OCI-LY3 (cell line): ENCODE data around the gene NPFFR1.

Experiments used
- H2AFZ ChIP-seq: fragments of 200-600, 300-600 bp; shearing (Covaris generic); 2 replicates; pipeline ENCODE4 v1.6.0; 2014; ENCODE audit warnings: antibody characterized with exemption, low read depth, low read length
- H3K27ac ChIP-seq: fragments of 200-600, 300-600 bp; sonication (generic); 2 replicates; pipeline ENCODE4 v1.5.1; 2014; ENCODE audit warnings: mild to moderate bottlenecking, low read length, moderate library complexity, mixed read lengths
- H3K27me3 ChIP-seq: fragments of 200-600, 300-600 bp; sonication (generic); 2 replicates; pipeline ENCODE4 v1.6.1; 2014; ENCODE audit warnings: low read depth, low read length, mixed read lengths
- H3K36me3 ChIP-seq: fragments of 200-600, 300-600 bp; sonication (generic); replicated peaks from 2 replicates; pipeline ENCODE3; 2014; ENCODE audit warnings: low read depth, low read length, mixed read lengths
- H3K4me1 ChIP-seq: fragments of 300-600, 200-600 bp; sonication (generic); 2 replicates; pipeline ENCODE4 v1.6.1; 2014; ENCODE audit warnings: low read length, mixed read lengths
- H3K4me2 ChIP-seq: fragments of 200-600, 300-600 bp; sonication (generic); 2 replicates; pipeline ENCODE4 v1.6.1; 2014; ENCODE audit warnings: low read length, mixed read lengths
- H3K4me3 ChIP-seq: fragments of 300-600, 200-600 bp; sonication (generic); 2 replicates; pipeline ENCODE4 v1.5.1; 2014; ENCODE audit warnings: antibody characterized with exemption, mild to moderate bottlenecking, low read length, moderate library complexity
- H3K79me2 ChIP-seq: fragments of 300-600, 200-600 bp; shearing (Covaris generic); 2 replicates; pipeline ENCODE4 v1.6.1; 2014; ENCODE audit warnings: mild to moderate bottlenecking, low read length, mixed read lengths
- H3K9ac ChIP-seq: fragments of 300-600, 200-600 bp; shearing (Covaris generic); 2 replicates; pipeline ENCODE4 v1.6.0; 2014; ENCODE audit warnings: mild to moderate bottlenecking, low read length, moderate library complexity
- H3K9me3 ChIP-seq: fragments of 200-600, 300-600 bp; shearing (Covaris generic); 2 replicates; pipeline ENCODE4 v1.6.1; 2014; ENCODE audit warnings: low read length, mixed read lengths; ENCODE audit not compliant: insufficient read depth
- H4K20me1 ChIP-seq: fragments of 200-600, 300-600 bp; sonication (generic); 2 replicates; pipeline ENCODE4 v1.6.1; 2016; ENCODE audit warnings: low read length, mixed read lengths; ENCODE audit not compliant: insufficient read depth
- EZH2phosphoT487 ChIP-seq: fragments of 200-600 bp; shearing (Covaris generic); IDR thresholded peaks from 2 replicates; pipeline ENCODE4 v1.6.1; 2018; ENCODE audit warnings: antibody characterized with exemption, mixed run types, low read depth
- TF ChIP-seq, protein P1 (sequence below): fragments of 200-600, 300-600 bp; sonication (generic); IDR thresholded peaks from 2 replicates; pipeline ENCODE4 v1.5.1; 2014; ENCODE audit warnings: antibody characterized with exemption, low read length, low read depth

NPFFR1 gene

DNA sequence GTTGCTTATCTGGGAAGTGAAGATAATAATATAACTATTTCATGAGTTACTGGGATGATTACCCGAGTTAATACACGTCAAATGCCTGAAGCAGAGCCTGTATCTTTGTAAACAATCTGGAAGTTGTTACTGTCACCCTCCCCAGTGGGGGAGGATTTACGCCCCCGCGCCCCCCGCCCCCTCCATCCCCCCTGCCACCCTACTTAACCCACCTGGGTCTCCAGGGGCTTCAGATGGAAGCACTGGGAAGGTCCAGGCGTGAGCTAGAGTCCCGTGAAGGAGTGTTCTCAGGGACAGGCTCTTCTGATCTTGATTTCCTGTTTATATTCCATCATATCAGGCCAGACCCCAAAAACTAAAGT lies 49.9 kb downstream of the NPFFR1 start:
- no peaks in the 10 kb centered on the region for H3K36me3 ChIP-seq
- peak overlapping the region; percentile 76 for H3K4me2 ChIP-seq
- peak overlapping the region; percentile 53 for H3K27ac ChIP-seq
- peaks cover 6% of the 10 kb centered on the region for H4K20me1 ChIP-seq
- peaks cover 8% of the 10 kb centered on the region for H3K4me1 ChIP-seq
- H3K27me3 ChIP-seq: no peaks in the 10 kb centered on the region
- TF ChIP-seq EZH2phosphoT487: no peak
- TF ChIP-seq, protein P1, sequence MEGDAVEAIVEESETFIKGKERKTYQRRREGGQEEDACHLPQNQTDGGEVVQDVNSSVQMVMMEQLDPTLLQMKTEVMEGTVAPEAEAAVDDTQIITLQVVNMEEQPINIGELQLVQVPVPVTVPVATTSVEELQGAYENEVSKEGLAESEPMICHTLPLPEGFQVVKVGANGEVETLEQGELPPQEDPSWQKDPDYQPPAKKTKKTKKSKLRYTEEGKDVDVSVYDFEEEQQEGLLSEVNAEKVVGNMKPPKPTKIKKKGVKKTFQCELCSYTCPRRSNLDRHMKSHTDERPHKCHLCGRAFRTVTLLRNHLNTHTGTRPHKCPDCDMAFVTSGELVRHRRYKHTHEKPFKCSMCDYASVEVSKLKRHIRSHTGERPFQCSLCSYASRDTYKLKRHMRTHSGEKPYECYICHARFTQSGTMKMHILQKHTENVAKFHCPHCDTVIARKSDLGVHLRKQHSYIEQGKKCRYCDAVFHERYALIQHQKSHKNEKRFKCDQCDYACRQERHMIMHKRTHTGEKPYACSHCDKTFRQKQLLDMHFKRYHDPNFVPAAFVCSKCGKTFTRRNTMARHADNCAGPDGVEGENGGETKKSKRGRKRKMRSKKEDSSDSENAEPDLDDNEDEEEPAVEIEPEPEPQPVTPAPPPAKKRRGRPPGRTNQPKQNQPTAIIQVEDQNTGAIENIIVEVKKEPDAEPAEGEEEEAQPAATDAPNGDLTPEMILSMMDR: no peak
- peak overlapping the region; percentile 87 for H2AFZ ChIP-seq
- H3K4me3 ChIP-seq: peak overlapping the region; percentile 93
- H3K9ac ChIP-seq: peak overlapping the region; percentile 76
- H3K9me3 ChIP-seq: no peaks in the 10 kb centered on the region
- peaks cover 42% of the 10 kb centered on the region for H3K79me2 ChIP-seq

DNA sequence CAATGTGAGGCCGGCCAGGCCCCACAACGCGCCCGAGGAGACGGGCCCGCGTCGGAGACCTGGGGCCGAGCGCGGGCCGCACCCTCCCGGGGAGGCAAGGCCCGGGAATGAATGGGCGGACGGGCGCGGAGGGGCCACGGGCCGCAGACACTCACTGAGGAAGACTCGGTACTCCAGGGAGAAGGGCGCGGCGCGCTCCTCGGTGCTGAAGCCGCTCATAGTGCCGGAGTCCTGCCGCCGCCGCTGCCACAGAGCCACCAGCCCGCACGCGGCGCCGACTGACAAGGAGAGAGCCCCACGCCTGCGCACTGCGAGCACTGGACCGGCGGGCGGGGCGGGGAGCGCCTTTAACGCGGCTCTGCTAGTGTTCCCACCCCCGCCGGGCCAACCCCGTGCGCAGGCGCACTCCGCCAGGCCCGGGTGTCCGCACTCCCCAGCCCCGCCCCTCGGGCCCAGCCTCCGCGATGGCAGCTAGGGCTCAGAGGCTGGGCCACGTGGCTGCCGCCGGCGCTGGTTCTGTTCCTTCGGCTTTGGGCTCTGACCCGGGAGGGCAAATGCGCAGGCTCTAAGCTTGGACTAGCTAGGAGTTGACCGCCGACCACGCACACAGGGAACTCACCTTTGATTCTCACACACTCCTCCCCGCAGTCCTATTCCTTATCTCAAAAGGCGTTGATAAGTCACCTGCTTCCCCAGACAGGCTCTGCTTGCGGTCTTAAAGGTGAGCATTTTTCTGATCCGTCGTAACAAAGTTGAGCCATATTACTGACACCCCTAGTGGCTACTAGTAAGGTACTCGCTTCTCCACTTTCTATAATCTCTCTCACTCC lies 50.5 kb downstream of the NPFFR1 start, which contains the start of gene PPA1:
TSS of gene PPA1 (minus strand) at position 321 of the 830 bp plus-strand sequence. CDS start at position 219, 102 bp downstream.
- H3K36me3 ChIP-seq: peaks cover 6% of the 10 kb centered on the region
- H2AFZ ChIP-seq: peak within 1 kb of the TSS; percentile 87
- H3K27ac ChIP-seq: peak within 1 kb of the TSS; percentile 53
- H4K20me1 ChIP-seq: peaks cover 10% of the 10 kb centered on the region
- peaks cover 13% of the 10 kb centered on the region for H3K4me1 ChIP-seq
- H3K4me3 ChIP-seq: peak within 1 kb of the TSS; percentile 93
- no peaks in the 10 kb centered on the region for H3K9me3 ChIP-seq
- H3K4me2 ChIP-seq: peak within 1 kb of the TSS; percentile 76
- no peaks in the 10 kb centered on the region for H3K27me3 ChIP-seq
- H3K9ac ChIP-seq: peak within 1 kb of the TSS; percentile 84
- peaks cover 48% of the 10 kb centered on the region for H3K79me2 ChIP-seq
- TF ChIP-seq EZH2phosphoT487: no peak
- TF ChIP-seq, protein P1: peak; percentile 19; the same call in 1 of the 2 replicates

DNA sequence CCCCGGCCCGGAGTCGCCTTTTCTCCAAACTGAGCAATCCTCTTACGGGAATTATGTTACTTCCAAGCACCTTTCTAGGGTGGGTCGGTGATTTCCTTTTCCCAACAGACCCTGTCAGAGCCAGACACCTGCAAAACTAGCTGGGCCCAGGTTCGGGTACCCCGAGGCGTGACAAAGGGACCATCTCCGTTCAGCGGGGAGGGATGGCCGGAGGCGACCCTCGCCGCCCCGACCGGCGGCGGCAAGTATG lies 51.0 kb downstream of the NPFFR1 start:
- peaks cover 54% of the 10 kb centered on the region for H3K79me2 ChIP-seq
- peaks cover 11% of the 10 kb centered on the region for H3K36me3 ChIP-seq
- H3K4me3 ChIP-seq: peak overlapping the region; percentile 93
- H3K27me3 ChIP-seq: no peaks in the 10 kb centered on the region
- TF ChIP-seq, protein P1: no peak
- no peak for TF ChIP-seq EZH2phosphoT487
- peak overlapping the region; percentile 32; the same call in 1 of the 2 replicates for H3K27ac ChIP-seq
- peak overlapping the region; percentile 84 for H3K9ac ChIP-seq
- H3K9me3 ChIP-seq: no peaks in the 10 kb centered on the region
- H4K20me1 ChIP-seq: peaks cover 13% of the 10 kb centered on the region
- H3K4me1 ChIP-seq: peaks cover 19% of the 10 kb centered on the region
- H3K4me2 ChIP-seq: peak overlapping the region; percentile 74
- H2AFZ ChIP-seq: no peak overlapping the region

DNA sequence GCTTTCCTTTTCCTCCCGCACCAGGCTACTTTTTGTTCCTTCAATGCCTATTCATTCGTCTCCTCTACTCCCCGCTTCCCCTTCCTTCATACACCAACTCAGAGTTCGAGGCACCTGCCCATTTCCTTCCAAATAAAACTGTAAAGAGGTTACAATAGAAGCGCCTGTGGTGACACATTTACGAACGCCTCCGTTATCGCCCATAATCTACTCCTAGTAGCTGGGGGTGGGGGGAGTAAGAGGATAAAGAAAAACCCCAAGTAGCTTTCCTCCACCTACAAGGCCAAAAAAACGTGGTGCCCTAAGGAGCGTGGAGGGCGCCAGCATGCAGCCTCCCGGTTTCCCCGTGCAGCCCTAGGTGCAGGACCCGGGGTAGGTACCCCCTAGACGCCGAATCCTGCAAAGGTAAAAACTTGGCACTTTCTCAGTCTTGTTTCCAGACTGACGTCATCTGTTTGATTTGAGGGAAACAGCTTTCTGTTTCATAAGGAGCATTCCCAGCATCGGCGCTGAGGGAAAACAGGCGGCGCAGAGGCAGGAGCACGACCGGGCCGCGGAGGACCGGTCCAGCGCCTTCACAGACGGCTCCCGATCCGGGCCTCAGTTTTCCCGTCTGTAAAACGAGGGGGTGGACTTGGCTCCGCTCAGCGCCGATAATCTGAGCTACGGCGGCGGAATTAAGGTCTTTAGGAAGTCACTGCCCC lies 51.5 kb downstream of the NPFFR1 start:
- TF ChIP-seq, protein P1: no peak
- TF ChIP-seq EZH2phosphoT487: no peak
- Histone ChIP-seq H3K4me1 (peaks cover 21% of the 10 kb centered on the region), H3K79me2 (peaks cover 58% of the 10 kb centered on the region), H2AFZ (no peak overlapping the region), H3K36me3 (peaks cover 11% of the 10 kb centered on the region), H3K4me2 (peak overlapping the region; percentile 74), H4K20me1 (peaks cover 16% of the 10 kb centered on the region), H3K27me3 (no peaks in the 10 kb centered on the region), H3K4me3 (peak overlapping the region; percentile 93), H3K9ac (peak overlapping the region; percentile 84), H3K9me3 (no peaks in the 10 kb centered on the region), H3K27ac (peak overlapping the region; percentile 32)
